Mesodermal cell (in vitro differentiated cells): Measurements from ENCODE around the gene TCP1.
"Not testable (repeated sequence)": the region's sequence is repeated elsewhere in the genome, so short reads cannot be mapped to it uniquely, and the experiment has no call there.

Experiments
- H3K27ac ChIP-seq: 2 replicates; pipeline ENCODE4 v1.7.0; 2013; ENCODE audit warnings: mild to moderate bottlenecking, low read depth, low read length, moderate library complexity; ENCODE audit not compliant: severe bottlenecking
- H3K36me3 ChIP-seq: 2 replicates; pipeline ENCODE4 v1.7.1; 2013; ENCODE audit warnings: mild to moderate bottlenecking, low read length, moderate library complexity; ENCODE audit not compliant: control insufficient read depth, insufficient read depth
- H3K4me1 ChIP-seq: one replicate; pipeline ENCODE4 v1.7.1; 2013; ENCODE audit warnings: mild to moderate bottlenecking, low read length; ENCODE audit not compliant: insufficient read depth, control insufficient read depth, poor library complexity, severe bottlenecking
- H3K4me3 ChIP-seq: 2 replicates; pipeline ENCODE4 v1.7.0; 2013; ENCODE audit warnings: low read length, control low read depth, mild to moderate bottlenecking; ENCODE audit not compliant: insufficient read depth, poor library complexity, severe bottlenecking; ENCODE audit errors: extremely low read depth
- H3K9me3 ChIP-seq: 2 replicates; pipeline ENCODE4 v1.7.1; 2013; ENCODE audit warnings: mild to moderate bottlenecking, low read length, moderate library complexity; ENCODE audit not compliant: control insufficient read depth
- WGBS, 2 experiments: methylation state at CpG; one replicate each; pipeline ENCODE4 v1.1.5; 2013; ENCODE audit warnings: missing lambda C conversion rate in 2 of 2; ENCODE audit not compliant: insufficient coverage in 2 of 2; 5-methylcytosine and 5-hydroxymethylcytosine counted together

TCP1 gene

DNA sequence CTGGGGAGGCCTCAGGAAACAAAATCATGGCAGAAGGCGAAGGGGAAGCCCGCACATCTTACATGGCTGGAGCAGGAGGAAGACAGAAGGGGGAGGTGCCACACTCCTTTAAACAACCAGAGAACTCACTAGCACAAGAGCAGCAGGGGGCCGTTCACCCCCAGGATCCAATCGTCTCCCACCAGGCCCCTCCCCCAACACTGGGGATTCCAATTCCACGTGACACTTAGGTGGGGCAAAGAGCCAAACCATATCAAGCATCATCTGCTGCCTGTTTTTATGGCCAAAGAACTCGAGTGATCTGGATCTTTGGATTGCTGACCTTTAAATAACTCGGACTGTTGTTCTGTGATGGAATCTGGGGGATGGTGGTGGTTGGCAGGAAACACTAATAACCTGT is 38.7 kb upstream of the TCP1 start:
- H3K27ac ChIP-seq = no peak overlapping the region
- H3K4me1 ChIP-seq = peaks cover 3% of the 10 kb centered on the region
- no peaks in the 10 kb centered on the region for H3K36me3 ChIP-seq
- no peaks in the 10 kb centered on the region for H3K9me3 ChIP-seq
- no peak overlapping the region for H3K4me3 ChIP-seq
- 70 to 88% methylated on average over 3 to 5 of the region's 7 CpGs for WGBS, 2 experiments

DNA sequence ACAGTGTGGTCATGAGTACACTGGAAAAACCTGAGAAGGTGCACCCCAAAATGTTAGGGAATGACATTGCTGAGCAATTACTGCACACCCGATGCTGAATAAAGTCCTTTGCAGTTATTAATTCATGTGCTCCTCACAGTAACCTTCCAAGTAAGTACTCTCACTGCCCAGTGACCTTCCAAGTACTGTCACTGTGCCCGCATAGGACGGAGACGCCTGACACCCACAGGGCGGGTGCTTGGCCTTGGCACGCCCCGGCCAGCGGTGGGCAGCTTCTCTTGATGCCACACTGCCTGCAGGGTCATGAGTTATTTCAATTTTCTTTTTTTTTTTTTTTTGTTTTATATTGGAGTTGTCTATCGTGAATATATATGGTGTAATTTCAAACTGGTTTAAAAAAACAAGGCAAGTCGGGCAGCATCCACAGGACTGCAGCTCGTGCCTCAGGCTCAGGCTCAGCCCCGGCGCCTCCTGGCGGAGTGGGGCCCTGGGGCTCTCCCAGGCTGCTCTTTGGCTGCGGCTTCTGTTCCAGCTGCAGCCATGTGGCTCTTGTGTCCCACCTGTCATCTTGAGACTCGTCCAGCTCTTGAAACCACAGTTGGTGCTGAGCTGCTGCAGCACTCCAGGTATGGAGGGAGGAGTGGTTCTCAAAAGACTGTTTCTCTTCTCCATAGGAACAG is 37.7 kb upstream of the TCP1 start:
- Histone ChIP-seq H3K36me3 (no peaks in the 10 kb centered on the region), H3K4me3 (no peak overlapping the region), H3K27ac (no peak overlapping the region), H3K4me1 (peaks cover 3% of the 10 kb centered on the region), H3K9me3 (no peaks in the 10 kb centered on the region)
- WGBS, 2 experiments = 93 to 96% methylated on average over 12 of the region's 16 CpGs

- peaks cover 3% of the 10 kb centered on the region for H3K4me1 ChIP-seq
- H3K9me3 ChIP-seq = no peaks in the 10 kb centered on the region
- H3K27ac ChIP-seq = no peak overlapping the region
- no peak overlapping the region for H3K4me3 ChIP-seq
- H3K36me3 ChIP-seq = no peaks in the 10 kb centered on the region
- 87 to 100% methylated on average over 4 to 8 of the region's 13 CpGs for WGBS, 2 experiments
Observed at GRCh38 chr6:159826004-159826403, 36.6 kb upstream of the TCP1 start.

DNA sequence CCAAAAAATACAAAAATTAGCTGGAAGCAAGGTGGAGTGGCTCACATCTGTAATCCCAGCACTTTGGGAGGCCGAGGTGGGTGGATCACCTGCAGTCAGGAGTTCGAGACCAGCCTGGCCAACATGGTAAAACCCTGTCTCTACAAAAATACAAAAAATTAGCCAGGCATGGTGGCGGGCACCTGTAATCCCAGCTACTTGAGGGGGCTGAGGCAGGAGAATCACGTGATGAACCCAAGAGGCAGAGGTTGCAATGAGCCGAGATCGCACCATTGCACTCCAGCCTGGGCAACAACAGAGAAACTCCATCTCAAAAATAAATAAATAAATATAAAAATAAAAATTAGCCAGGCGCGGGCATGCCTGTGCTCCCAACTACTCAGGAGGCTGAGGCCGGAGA is 35.3 kb upstream of the TCP1 start:
- H3K9me3 ChIP-seq, H3K36me3 ChIP-seq, H3K4me1 ChIP-seq, H3K27ac ChIP-seq, H3K4me3 ChIP-seq: not testable (repeated sequence)
- WGBS, 2 experiments = 93 to 94% methylated on average over 3 of the region's 9 CpGs

DNA sequence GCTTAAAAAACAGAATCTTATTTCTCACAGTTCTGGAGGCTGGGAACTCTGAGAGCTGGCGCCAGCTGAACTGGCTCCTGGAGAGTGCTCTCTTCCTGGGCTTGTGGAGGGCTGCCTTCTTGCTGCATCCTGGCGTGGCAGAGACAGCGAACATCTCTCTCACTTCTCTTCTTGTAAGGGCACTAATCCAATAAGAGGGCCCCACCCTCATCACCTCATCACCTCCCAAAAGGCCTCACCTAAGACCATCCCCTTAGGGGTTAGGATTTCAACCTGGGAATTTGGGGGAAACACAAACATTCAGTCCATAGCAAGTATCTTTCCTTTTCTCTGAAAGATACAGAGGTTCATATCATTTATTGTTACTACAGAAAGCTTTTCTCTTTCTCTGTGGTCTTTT is 34.6 kb upstream of the TCP1 start:
- Histone ChIP-seq H3K9me3 (no peaks in the 10 kb centered on the region), H3K4me1 (no peaks in the 10 kb centered on the region), H3K4me3 (no peak overlapping the region), H3K27ac (no peak overlapping the region), H3K36me3 (no peaks in the 10 kb centered on the region)
- WGBS, 2 experiments = 60% methylated on average over 1 of the region's 3 CpGs

DNA sequence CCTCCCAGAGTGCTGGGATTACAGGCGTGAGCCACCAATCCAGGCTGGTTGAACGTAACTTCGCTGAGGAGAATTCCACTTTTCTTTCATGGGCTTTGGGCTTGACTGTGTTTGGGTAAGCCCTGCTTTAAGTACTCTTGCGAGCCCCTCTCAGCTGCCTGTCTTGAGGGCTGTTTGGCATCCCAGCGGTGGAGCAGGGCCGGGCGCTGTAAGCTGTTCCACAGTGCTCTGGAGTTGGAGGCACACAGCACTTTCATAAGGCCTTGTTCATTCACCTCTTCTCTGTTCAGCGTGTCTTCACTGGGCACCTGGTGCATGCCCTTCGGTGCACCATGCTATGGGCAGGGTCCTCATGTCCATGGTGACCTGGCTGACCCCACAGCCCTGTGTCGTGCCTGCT is 32.3 kb upstream of the TCP1 start:
- Histone ChIP-seq H3K27ac (no peak overlapping the region), H3K4me3 (no peak overlapping the region), H3K4me1 (no peaks in the 10 kb centered on the region), H3K36me3 (no peaks in the 10 kb centered on the region), H3K9me3 (no peaks in the 10 kb centered on the region)
- WGBS, 2 experiments = 92 to 97% methylated on average over 10 of the region's 10 CpGs

GRCh38 chr6:159821122-159821521 is 31.7 kb upstream of the TCP1 start:
- Histone ChIP-seq H3K27ac (no peak overlapping the region), H3K36me3 (no peaks in the 10 kb centered on the region), H3K4me3 (no peak overlapping the region), H3K9me3 (no peaks in the 10 kb centered on the region), H3K4me1 (no peaks in the 10 kb centered on the region)
- 77 to 98% methylated on average over 7 to 11 of the region's 11 CpGs for WGBS, 2 experiments

- Histone ChIP-seq H3K36me3 (no peaks in the 10 kb centered on the region), H3K27ac (no peak overlapping the region), H3K9me3 (no peaks in the 10 kb centered on the region), H3K4me3 (no peak overlapping the region), H3K4me1 (no peaks in the 10 kb centered on the region)
- WGBS, 2 experiments = 50 to 57% methylated on average over 24 to 28 of the region's 28 CpGs
Observed at GRCh38 chr6:159819932-159820640, 30.7 kb upstream of the TCP1 start.

GRCh38 chr6:159819098-159819497 is 29.7 kb upstream of the TCP1 start:
- Histone ChIP-seq H3K4me3 (no peak overlapping the region), H3K36me3 (no peaks in the 10 kb centered on the region), H3K4me1 (no peaks in the 10 kb centered on the region), H3K27ac (no peak overlapping the region), H3K9me3 (no peaks in the 10 kb centered on the region)
- 87 to 93% methylated on average over 16 of the region's 16 CpGs for WGBS, 2 experiments

GRCh38 chr6:159817951-159818739 is 28.7 kb upstream of the TCP1 start:
- H3K27ac ChIP-seq = no peak overlapping the region
- H3K9me3 ChIP-seq = no peaks in the 10 kb centered on the region
- no peak overlapping the region for H3K4me3 ChIP-seq
- no peaks in the 10 kb centered on the region for H3K36me3 ChIP-seq
- H3K4me1 ChIP-seq = no peaks in the 10 kb centered on the region
- whole genome bisulfite sequencing, 2 experiments = 90 to 91% methylated on average over 16 to 18 of the region's 23 CpGs
